ENCODE results near the gene RASSF8. TPM values are rescaled to one million over a fixed set of nuclear protein-coding genes. Genes with fewer than 3 reads are reported as not detected.

Gene RASSF8
- total RNA-seq, 1 donor from 2014 or later, result 54.6 TPM

DNA sequence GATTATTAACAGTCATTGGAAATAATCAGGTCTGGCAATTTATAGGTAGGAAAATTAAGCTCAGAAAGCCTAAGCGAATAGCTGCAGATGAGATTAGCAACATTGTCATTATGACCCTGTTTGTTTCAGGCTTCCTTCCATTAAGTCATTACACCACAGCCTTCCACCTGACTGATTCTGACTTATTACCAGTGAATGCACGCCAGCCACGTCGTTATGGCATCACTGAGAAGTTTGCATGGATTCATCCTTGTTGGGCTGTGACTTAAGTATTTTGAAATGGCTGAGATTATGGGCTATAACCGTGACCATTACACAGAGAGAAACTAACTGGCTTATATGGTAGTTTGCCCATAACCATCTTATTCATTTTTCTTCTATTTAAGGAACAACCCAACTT, 18.6 kb downstream of the RASSF8 start:
- DNase-seq (ENCODE audit: low spot score), result no peak
- H3K27ac Mint-ChIP-seq (ENCODE audit: unreplicated experiment), result no peak overlapping the region
- H3K36me3 Mint-ChIP-seq (ENCODE audit: low read depth), result no peaks in the 10 kb centered on the region
- H3K27me3 Mint-ChIP-seq (ENCODE audit: low read depth), result no peaks in the 10 kb centered on the region
- H3K4me3 Mint-ChIP-seq (ENCODE audit: unreplicated experiment), result no peak overlapping the region
- TF ChIP-seq, protein P1, sequence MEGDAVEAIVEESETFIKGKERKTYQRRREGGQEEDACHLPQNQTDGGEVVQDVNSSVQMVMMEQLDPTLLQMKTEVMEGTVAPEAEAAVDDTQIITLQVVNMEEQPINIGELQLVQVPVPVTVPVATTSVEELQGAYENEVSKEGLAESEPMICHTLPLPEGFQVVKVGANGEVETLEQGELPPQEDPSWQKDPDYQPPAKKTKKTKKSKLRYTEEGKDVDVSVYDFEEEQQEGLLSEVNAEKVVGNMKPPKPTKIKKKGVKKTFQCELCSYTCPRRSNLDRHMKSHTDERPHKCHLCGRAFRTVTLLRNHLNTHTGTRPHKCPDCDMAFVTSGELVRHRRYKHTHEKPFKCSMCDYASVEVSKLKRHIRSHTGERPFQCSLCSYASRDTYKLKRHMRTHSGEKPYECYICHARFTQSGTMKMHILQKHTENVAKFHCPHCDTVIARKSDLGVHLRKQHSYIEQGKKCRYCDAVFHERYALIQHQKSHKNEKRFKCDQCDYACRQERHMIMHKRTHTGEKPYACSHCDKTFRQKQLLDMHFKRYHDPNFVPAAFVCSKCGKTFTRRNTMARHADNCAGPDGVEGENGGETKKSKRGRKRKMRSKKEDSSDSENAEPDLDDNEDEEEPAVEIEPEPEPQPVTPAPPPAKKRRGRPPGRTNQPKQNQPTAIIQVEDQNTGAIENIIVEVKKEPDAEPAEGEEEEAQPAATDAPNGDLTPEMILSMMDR (IDR thresholded peaks at IDR 0.05), result no peak
- H3K4me1 Mint-ChIP-seq (ENCODE audit: low read depth), result peaks cover 8% of the 10 kb centered on the region
- no peaks in the 10 kb centered on the region for H3K9me3 Mint-ChIP-seq (ENCODE audit: low read depth)

DNA sequence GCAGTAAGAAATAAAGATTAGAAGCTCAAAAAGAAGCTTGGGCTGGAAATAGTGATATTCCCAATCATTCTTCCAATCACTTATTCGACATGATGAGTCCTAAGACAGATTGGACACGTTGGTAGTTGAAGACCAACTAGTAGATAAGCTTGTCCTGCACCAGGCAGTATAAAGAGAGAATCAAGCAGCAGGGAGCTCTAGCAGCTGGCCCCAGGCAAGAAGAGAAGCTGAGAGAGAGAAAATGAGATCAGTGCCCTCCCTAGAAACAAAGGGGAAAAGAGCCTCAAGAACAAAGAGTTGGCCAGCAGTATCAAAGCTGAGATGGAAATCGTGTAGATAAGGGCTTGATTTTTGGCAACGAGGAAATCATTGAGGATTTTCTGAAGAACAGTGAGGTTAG, 20.6 kb downstream of the RASSF8 start:
- no peak overlapping the region for H3K4me3 Mint-ChIP-seq (ENCODE audit: unreplicated experiment)
- H3K36me3 Mint-ChIP-seq (ENCODE audit: low read depth), result no peaks in the 10 kb centered on the region
- TF ChIP-seq, protein P1 (IDR thresholded peaks at IDR 0.05), result no peak
- DNase-seq (ENCODE audit: low spot score), result no peak
- no peaks in the 10 kb centered on the region for H3K27me3 Mint-ChIP-seq (ENCODE audit: low read depth)
- no peak overlapping the region for H3K27ac Mint-ChIP-seq (ENCODE audit: unreplicated experiment)
- no peaks in the 10 kb centered on the region for H3K9me3 Mint-ChIP-seq (ENCODE audit: low read depth)
- peaks cover 2% of the 10 kb centered on the region for H3K4me1 Mint-ChIP-seq (ENCODE audit: low read depth)

DNA sequence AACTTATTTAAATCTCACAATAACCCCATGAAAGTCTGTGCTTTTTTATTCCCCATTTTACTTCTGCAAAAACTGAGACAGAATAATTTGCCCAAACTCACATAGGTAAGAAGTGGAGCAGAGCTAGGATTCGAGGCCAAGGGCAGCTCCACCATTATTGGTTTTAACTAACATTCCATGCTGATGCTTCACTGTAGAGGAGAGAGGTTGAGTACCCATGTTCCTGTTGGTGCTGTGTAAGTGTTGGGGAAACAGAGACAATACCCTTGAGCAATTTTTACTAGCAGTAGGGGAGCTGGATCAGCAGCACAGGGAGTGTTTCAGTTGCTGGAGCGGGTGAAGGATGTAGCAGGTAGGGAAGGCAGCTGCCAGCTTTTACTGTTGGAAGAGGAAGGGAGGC, 21.1 kb downstream of the RASSF8 start:
- TF ChIP-seq, protein P1 (IDR thresholded peaks at IDR 0.05), result no peak
- Mint-ChIP-seq H3K27ac (ENCODE audit: unreplicated experiment) (no peak overlapping the region), H3K4me1 (ENCODE audit: low read depth) (peaks cover 2% of the 10 kb centered on the region), H3K27me3 (ENCODE audit: low read depth) (no peaks in the 10 kb centered on the region), H3K36me3 (ENCODE audit: low read depth) (no peaks in the 10 kb centered on the region), H3K9me3 (ENCODE audit: low read depth) (no peaks in the 10 kb centered on the region), H3K4me3 (ENCODE audit: unreplicated experiment) (no peak overlapping the region)
- no peak for DNase-seq (ENCODE audit: low spot score)

DNA sequence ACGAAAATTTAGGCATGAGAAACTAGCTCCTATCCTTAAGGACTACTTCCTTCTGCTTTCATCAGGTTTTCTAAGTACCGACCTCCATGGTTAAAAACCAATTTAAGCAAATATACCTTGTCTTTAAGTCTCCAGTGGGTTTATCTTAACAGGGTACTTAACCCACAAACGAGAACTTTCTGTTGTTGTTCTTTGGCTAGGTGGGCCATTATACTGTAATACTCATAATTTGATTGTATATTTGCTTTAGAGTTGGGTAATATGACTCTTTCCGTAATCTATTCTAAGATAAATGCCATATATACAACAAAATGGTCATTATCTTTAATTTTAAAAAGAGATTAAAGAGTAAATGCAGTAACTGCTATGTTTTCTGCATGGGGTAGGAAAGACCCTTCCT, 21.6 kb downstream of the RASSF8 start:
- H3K36me3 Mint-ChIP-seq (ENCODE audit: low read depth), result no peaks in the 10 kb centered on the region
- H3K27me3 Mint-ChIP-seq (ENCODE audit: low read depth), result no peaks in the 10 kb centered on the region
- TF ChIP-seq, protein P1 (IDR thresholded peaks at IDR 0.05), result no peak
- no peaks in the 10 kb centered on the region for H3K9me3 Mint-ChIP-seq (ENCODE audit: low read depth)
- no peak overlapping the region for H3K27ac Mint-ChIP-seq (ENCODE audit: unreplicated experiment)
- no peak for DNase-seq (ENCODE audit: low spot score)
- peaks cover 2% of the 10 kb centered on the region for H3K4me1 Mint-ChIP-seq (ENCODE audit: low read depth)
- H3K4me3 Mint-ChIP-seq (ENCODE audit: unreplicated experiment), result no peak overlapping the region

DNA sequence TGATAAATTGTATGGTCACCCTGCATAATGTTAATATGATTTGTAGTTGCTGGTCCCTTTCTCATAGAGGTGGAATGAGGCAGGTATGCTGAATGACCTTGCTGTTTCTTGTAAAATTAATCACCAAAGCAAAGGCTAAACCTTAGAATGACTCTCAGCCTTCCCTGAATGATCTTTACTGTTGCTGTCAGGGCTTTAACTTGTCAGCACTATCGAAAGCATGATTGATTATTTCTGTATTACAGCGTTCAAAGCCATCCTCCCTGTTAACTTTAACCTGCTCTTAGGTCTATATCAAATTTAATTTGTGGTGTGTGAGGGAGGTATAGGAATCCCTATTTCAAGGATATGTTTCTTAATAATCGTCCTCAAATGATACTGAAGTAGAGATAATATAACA, 23.1 kb downstream of the RASSF8 start:
- peaks cover 5% of the 10 kb centered on the region for H3K4me1 Mint-ChIP-seq (ENCODE audit: low read depth)

More for the DNA sequence above, 23.1 kb downstream of the RASSF8 start:
- TF ChIP-seq, protein P1 (IDR thresholded peaks at IDR 0.05), result no peak
- Mint-ChIP-seq H3K36me3 (ENCODE audit: low read depth) (no peaks in the 10 kb centered on the region), H3K9me3 (ENCODE audit: low read depth) (no peaks in the 10 kb centered on the region), H3K4me3 (ENCODE audit: unreplicated experiment) (no peak overlapping the region), H3K27me3 (ENCODE audit: low read depth) (no peaks in the 10 kb centered on the region), H3K27ac (ENCODE audit: unreplicated experiment) (no peak overlapping the region)
- DNase-seq (ENCODE audit: low spot score), result no peak

Data from chondrocyte (in vitro differentiated cells).